Esophagus muscularis mucosa (tissue), 4 donors: ENCODE results near the gene UNC5A. TPM values are rescaled to one million over a fixed set of nuclear protein-coding genes. Genes with fewer than 3 reads are reported as not detected.

Source experiments
- DNase-seq: peaks from one replicate; pipeline ENCODE4 v3.0.0-alpha.2; 2017; ENCODE audit errors: extremely low spot score
- H3K27ac ChIP-seq, 4 donors: fragments of 200-600 bp; sonication (generic); replicated peaks in 1 of 4; 1 replicate in 3 of 4; 2 replicates in 1 of 4; pipeline ENCODE4 v1.5.1; 2016 to 2019; ENCODE audit warnings: mild to moderate bottlenecking in 1 of 4
- H3K27me3 ChIP-seq, 4 donors: fragments of 200-600 bp; sonication (generic); one replicate each; pipeline versions ENCODE4 v1.5.1 to v1.6.0; 2016 to 2019
- H3K36me3 ChIP-seq, 4 donors: fragments of 200-600 bp; sonication (generic); one replicate each; pipeline ENCODE4 v1.5.1; 2016 to 2019
- H3K4me1 ChIP-seq, 4 donors: fragments of 200-600 bp; sonication (generic); one replicate each; pipeline ENCODE4 v1.5.1; 2016 to 2019
- H3K4me3 ChIP-seq, 4 donors: fragments of 200-600 bp; sonication (generic); 1 replicate in 2 of 4; 2 replicates in 2 of 4; pipeline ENCODE4 v1.5.1; 2016 to 2019; ENCODE audit warnings: mild to moderate bottlenecking in 4 of 4, moderate library complexity in 1 of 4
- H3K9me3 ChIP-seq, 4 donors: fragments of 200-600 bp; sonication (generic); 1 replicate in 3 of 4; 2 replicates in 1 of 4; pipeline ENCODE4 v1.5.1; 2016 to 2019
- EP300 ChIP-seq: sonication (generic); formaldehyde crosslinking; IDR thresholded peaks from one replicate; pipeline ENCODE4 v1.6.1; 2017; ENCODE audit warnings: antibody characterized with exemption
- POLR2A ChIP-seq: fragments of 450-650 bp; IDR thresholded peaks from one replicate; pipeline ENCODE4 v1.6.1; 2017; ENCODE audit warnings: antibody characterized with exemption, moderate library complexity, mild to moderate bottlenecking, low read depth
- POLR2AphosphoS5 ChIP-seq, 2 donors: sonication (generic); formaldehyde crosslinking; IDR thresholded peaks; one replicate each; pipeline ENCODE4 v1.6.1; 2017; ENCODE audit warnings: antibody characterized with exemption in 2 of 2
- WGBS: methylation state at CpG from one replicate; pipeline ENCODE4 v1.1.5; 2018; 5-methylcytosine and 5-hydroxymethylcytosine counted together
- intact Hi-C: fragments of 100-400 bp; cut with DNase I; formaldehyde crosslinking; loops from one replicate; pipeline ENCODE4 v1.15.1; 2023
- total RNA-seq, 4 donors: library from RNA; depleted of rRNA; stranded (reverse); fragments of >200 nt; gene quantifications; one replicate each; pipeline versions ENCODE4 v1.1.0 to v1.2.1, GENCODE V29; 2016
- TF ChIP-seq, protein P1 (sequence below), 3 experiments: fragments of 200-600 bp in 2 of 3; fragments of 450-650 bp in 1 of 3; sonication (generic) in 2 of 3; IDR thresholded peaks; one replicate each; pipeline ENCODE4 v1.5.1; 2017 to 2019; ENCODE audit warnings: antibody characterized with exemption in 3 of 3, mild to moderate bottlenecking in 2 of 3, moderate library complexity in 1 of 3

The UNC5A gene
- total RNA-seq, 4 donors from 2014 or later = not detected

DNA sequence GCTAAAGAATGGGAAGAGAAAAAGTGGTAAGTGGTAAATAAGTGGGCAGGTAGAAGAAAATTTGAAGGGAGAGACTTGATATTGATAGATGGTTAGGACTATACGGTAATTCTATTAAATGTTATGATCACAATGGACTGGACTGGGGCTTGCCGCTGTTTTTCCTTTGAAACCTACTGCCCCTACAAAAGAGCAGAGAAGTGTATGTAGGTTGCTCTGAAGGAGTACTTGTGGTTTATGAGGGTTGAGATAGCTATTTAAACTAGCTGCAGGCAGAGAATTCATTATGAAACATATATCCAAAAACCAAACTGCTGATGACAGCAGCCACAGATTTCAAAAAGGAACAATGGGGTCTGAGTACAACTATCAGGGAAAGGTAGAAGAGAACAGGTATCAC lies 105.5 kb downstream of the UNC5A start:
- TF ChIP-seq POLR2A (no peak), POLR2AphosphoS5 (IDR thresholded peaks at IDR 0.05) (no peak), EP300 (no peak)
- TF ChIP-seq, protein P1, sequence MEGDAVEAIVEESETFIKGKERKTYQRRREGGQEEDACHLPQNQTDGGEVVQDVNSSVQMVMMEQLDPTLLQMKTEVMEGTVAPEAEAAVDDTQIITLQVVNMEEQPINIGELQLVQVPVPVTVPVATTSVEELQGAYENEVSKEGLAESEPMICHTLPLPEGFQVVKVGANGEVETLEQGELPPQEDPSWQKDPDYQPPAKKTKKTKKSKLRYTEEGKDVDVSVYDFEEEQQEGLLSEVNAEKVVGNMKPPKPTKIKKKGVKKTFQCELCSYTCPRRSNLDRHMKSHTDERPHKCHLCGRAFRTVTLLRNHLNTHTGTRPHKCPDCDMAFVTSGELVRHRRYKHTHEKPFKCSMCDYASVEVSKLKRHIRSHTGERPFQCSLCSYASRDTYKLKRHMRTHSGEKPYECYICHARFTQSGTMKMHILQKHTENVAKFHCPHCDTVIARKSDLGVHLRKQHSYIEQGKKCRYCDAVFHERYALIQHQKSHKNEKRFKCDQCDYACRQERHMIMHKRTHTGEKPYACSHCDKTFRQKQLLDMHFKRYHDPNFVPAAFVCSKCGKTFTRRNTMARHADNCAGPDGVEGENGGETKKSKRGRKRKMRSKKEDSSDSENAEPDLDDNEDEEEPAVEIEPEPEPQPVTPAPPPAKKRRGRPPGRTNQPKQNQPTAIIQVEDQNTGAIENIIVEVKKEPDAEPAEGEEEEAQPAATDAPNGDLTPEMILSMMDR (IDR thresholded peaks at IDR 0.05) = no peak

GRCh38 chr5:176916337-176916736 lies 106.0 kb downstream of the UNC5A start:
- intact Hi-C loops = no loop called here
- Histone ChIP-seq H3K4me3 (no peak overlapping the region), H3K4me1 (peaks cover 0 to 6% (median 5%) of the 10 kb centered on the region in 4 donors), H3K9me3 (no peaks in the 10 kb centered on the region), H3K36me3 (peaks cover 0 to 31% (median 11%) of the 10 kb centered on the region in 4 donors), H3K27me3 (no peaks in the 10 kb centered on the region), H3K27ac (no peak overlapping the region)
- no peak for DNase-seq
- TF ChIP-seq, protein P1 (IDR thresholded peaks at IDR 0.05) = no peak
- TF ChIP-seq POLR2A = no peak

More for the DNA sequence above, 105.5 kb downstream of the UNC5A start:
- no peaks in the 10 kb centered on the region for H3K27me3 ChIP-seq
- intact Hi-C loops = no loop called here
- DNase-seq = no peak
- 69% methylated on average over 2 of the region's 2 CpGs for WGBS
- H3K36me3 ChIP-seq = peaks cover 0 to 34% (median 11%) of the 10 kb centered on the region in 4 donors
- no peak overlapping the region for H3K27ac ChIP-seq
- H3K9me3 ChIP-seq = no peaks in the 10 kb centered on the region
- H3K4me3 ChIP-seq = no peak overlapping the region
- peaks cover 0 to 6% (median 5%) of the 10 kb centered on the region in 4 donors for H3K4me1 ChIP-seq

GRCh38 chr5:176918613-176919012 lies 108.3 kb downstream of the UNC5A start:
- DNase-seq = no peak
- no peak overlapping the region for H3K4me3 ChIP-seq
- no peak overlapping the region for H3K27ac ChIP-seq
- no peaks in the 10 kb centered on the region for H3K9me3 ChIP-seq
- H3K4me1 ChIP-seq = no peaks in the 10 kb centered on the region
- TF ChIP-seq POLR2AphosphoS5 (IDR thresholded peaks at IDR 0.05) = no peak
- TF ChIP-seq, protein P1 (IDR thresholded peaks at IDR 0.05) = no peak
- TF ChIP-seq EP300 = no peak
- H3K36me3 ChIP-seq = peaks cover 0 to 31% (median 11%) of the 10 kb centered on the region in 4 donors
- intact Hi-C loops = no loop called here
- no peaks in the 10 kb centered on the region for H3K27me3 ChIP-seq
- WGBS = 91% methylated on average over 6 of the region's 6 CpGs

DNA sequence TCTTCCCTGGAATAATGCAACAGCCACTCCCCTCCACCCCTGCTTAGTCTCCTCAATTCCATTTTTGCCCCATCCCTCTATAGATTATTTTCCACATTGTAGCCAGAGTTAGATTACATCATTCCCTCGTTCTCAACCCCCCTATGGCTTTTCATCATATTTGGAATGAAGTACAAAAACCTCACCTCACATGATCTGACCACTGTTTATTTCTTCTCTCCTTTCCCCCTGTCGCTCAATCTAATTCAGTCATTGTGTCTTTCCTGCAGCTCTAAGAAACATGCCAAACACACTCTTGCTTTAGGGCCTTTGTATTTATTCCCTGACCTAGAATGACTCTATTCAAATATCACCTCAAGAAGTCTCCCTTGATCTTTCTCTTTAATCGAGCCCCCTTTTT lies 111.4 kb downstream of the UNC5A start:
- no peaks in the 10 kb centered on the region for H3K27me3 ChIP-seq
- DNase-seq = no peak
- H3K4me3 ChIP-seq = no peak overlapping the region
- no peaks in the 10 kb centered on the region for H3K4me1 ChIP-seq
- TF ChIP-seq POLR2AphosphoS5 (IDR thresholded peaks at IDR 0.05) = no peak
- TF ChIP-seq, protein P1 (IDR thresholded peaks at IDR 0.05) = no peak
- no peak for TF ChIP-seq POLR2A
- no peak for TF ChIP-seq EP300
- 73% methylated on average over 3 of the region's 3 CpGs for WGBS
- H3K9me3 ChIP-seq = no peaks in the 10 kb centered on the region
- H3K27ac ChIP-seq = no peak overlapping the region
- peaks cover 0 to 17% (median 7%) of the 10 kb centered on the region in 4 donors for H3K36me3 ChIP-seq
- intact Hi-C loops = no loop called here

DNA sequence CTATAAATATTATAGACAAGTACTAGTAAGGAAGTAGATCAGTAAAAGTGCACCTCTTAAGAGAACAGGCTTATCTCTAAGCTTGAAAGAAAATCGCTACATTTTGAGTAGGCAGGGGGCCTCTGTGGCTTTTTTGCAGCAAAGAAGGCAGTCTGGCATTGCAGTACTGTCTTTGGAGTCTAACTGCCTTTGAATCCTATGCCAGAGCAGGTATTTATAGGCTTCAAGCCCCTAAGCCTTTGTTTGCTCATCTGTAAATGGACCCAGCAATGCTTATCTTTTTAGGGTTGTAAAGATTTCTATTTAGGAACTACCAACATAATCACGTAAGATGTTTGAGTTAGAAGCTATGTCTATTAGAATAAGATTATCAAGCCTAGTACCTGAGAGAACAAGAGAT lies 112.5 kb downstream of the UNC5A start:
- H3K4me3 ChIP-seq = no peak overlapping the region
- TF ChIP-seq EP300 (no peak), POLR2AphosphoS5 (IDR thresholded peaks at IDR 0.05) (no peak), POLR2A (no peak)
- TF ChIP-seq, protein P1 (IDR thresholded peaks at IDR 0.05) = no peak
- no peaks in the 10 kb centered on the region for H3K9me3 ChIP-seq
- no peaks in the 10 kb centered on the region for H3K4me1 ChIP-seq
- H3K36me3 ChIP-seq = peaks cover 0 to 15% (median 7%) of the 10 kb centered on the region in 4 donors
- 98% methylated on average over 2 of the region's 2 CpGs for whole genome bisulfite sequencing
- no peak for DNase-seq
- intact Hi-C loops = no loop called here
- no peak overlapping the region for H3K27ac ChIP-seq
- H3K27me3 ChIP-seq = no peaks in the 10 kb centered on the region
